HG03432 (cell line): ENCODE measurements around the gene TTLL12.

Experiments
- ATAC-seq: cut with Tn5 transposase; IDR thresholded peaks from one replicate; pipeline ENCODE4 v1.9.1; 2021; ENCODE audit warnings: mild to moderate bottlenecking, moderate library complexity; ENCODE audit not compliant: unreplicated experiment

Gene TTLL12

GRCh38 chr22:43131773-43132501, 55.0 kb downstream of the TTLL12 start:
- no peak for ATAC-seq

- no peak for ATAC-seq
Observed at GRCh38 chr22:43129426-43130425, 57.2 kb downstream of the TTLL12 start.

- no peak for ATAC-seq
Observed at GRCh38 chr22:43128928-43129424, 58.0 kb downstream of the TTLL12 start.

- ATAC-seq, result no peak
Observed at GRCh38 chr22:43128116-43128515, 58.8 kb downstream of the TTLL12 start.

- no peak for ATAC-seq
Observed at GRCh38 chr22:43127166-43127908, 59.6 kb downstream of the TTLL12 start.

- ATAC-seq, result no peak
Observed at GRCh38 chr22:43126501-43127165, 60.3 kb downstream of the TTLL12 start.

GRCh38 chr22:43118953-43119458, 67.9 kb downstream of the TTLL12 start:
- peak; percentile 56 for ATAC-seq

GRCh38 chr22:43118024-43118849, 68.7 kb downstream of the TTLL12 start:
- peak; percentile 6 for ATAC-seq

GRCh38 chr22:43116932-43117331, 70.0 kb downstream of the TTLL12 start:
- no peak for ATAC-seq
